HG02970 (cell line): ENCODE data around the gene FER.
"Not testable (repeated sequence)": the region's sequence is repeated elsewhere in the genome, so short reads cannot be mapped to it uniquely, and the experiment has no call there.

Source experiments
- ATAC-seq: cut with Tn5 transposase; IDR thresholded peaks from one replicate; pipeline ENCODE4 v1.9.1; 2021; ENCODE audit warnings: mild to moderate bottlenecking, moderate library complexity, moderate number of reproducible peaks; ENCODE audit not compliant: unreplicated experiment, low FRiP score

The FER gene

GRCh38 chr5:108941746-108942145 lies 194.0 kb downstream of the FER start:
- no peak for ATAC-seq

GRCh38 chr5:108942701-108943100 lies 195.0 kb downstream of the FER start:
- no peak for ATAC-seq

GRCh38 chr5:108945094-108945493 lies 197.4 kb downstream of the FER start:
- ATAC-seq, result no peak

GRCh38 chr5:108946008-108946407 lies 198.3 kb downstream of the FER start:
- no peak for ATAC-seq

- ATAC-seq, result no peak
Observed at GRCh38 chr5:108947164-108947563, 199.5 kb downstream of the FER start.

- no peak for ATAC-seq
Observed at GRCh38 chr5:108950276-108950675, 202.6 kb downstream of the FER start.

- no peak for ATAC-seq
Observed at GRCh38 chr5:108953940-108954339, 206.2 kb downstream of the FER start.

- no peak for ATAC-seq
Observed at GRCh38 chr5:108957333-108957732, 209.6 kb downstream of the FER start.

GRCh38 chr5:108966910-108967309 lies 219.2 kb downstream of the FER start:
- ATAC-seq, result no peak

- ATAC-seq, result no peak
Observed at GRCh38 chr5:108974594-108974993, 226.9 kb downstream of the FER start.

GRCh38 chr5:108975697-108976096 lies 228.0 kb downstream of the FER start:
- no peak for ATAC-seq

GRCh38 chr5:108983461-108984092 lies 235.9 kb downstream of the FER start:
- no peak for ATAC-seq

- ATAC-seq, result no peak
Observed at GRCh38 chr5:108989761-108990392, 242.2 kb downstream of the FER start.

GRCh38 chr5:108992396-108993085 lies 244.8 kb downstream of the FER start:
- ATAC-seq, result not testable (repeated sequence)

GRCh38 chr5:108993440-108993839 lies 245.7 kb downstream of the FER start:
- not testable (repeated sequence) for ATAC-seq

- ATAC-seq, result no peak
Observed at GRCh38 chr5:108997720-108998119, 250.0 kb downstream of the FER start.

- no peak for ATAC-seq
Observed at GRCh38 chr5:108998216-108998615, 250.5 kb downstream of the FER start.

GRCh38 chr5:109003928-109004327 lies 256.2 kb downstream of the FER start:
- ATAC-seq, result no peak

GRCh38 chr5:109005297-109006009 lies 257.8 kb downstream of the FER start:
- no peak for ATAC-seq

GRCh38 chr5:109006129-109006528 lies 258.4 kb downstream of the FER start:
- no peak for ATAC-seq

GRCh38 chr5:109016300-109016699 lies 268.6 kb downstream of the FER start:
- no peak for ATAC-seq
